Measurements from ENCODE around the gene SYNGAP1. TPM values are rescaled to one million over a fixed set of nuclear protein-coding genes. Genes with fewer than 3 reads are reported as not detected.

SYNGAP1 gene
- polyA plus RNA-seq, 1 of the 3 experiments (the other 2 are of a cell fraction), result 8.8 TPM

- no peak for TF ChIP-seq EZH2phosphoT487 (IDR thresholded peaks at IDR 0.05; ENCODE audit: borderline replicate concordance, low read depth)
- TF ChIP-seq YY1 (IDR thresholded peaks at IDR 0.05; ENCODE audit: low read depth), result no peak
- peak; percentile 66 for TF ChIP-seq POLR2AphosphoS5 (IDR thresholded peaks at IDR 0.05; ENCODE audit: low read depth, low read length)
- TF ChIP-seq EP300 (IDR thresholded peaks at IDR 0.05; ENCODE audit: borderline replicate concordance in 1 of 2, low read depth in 1 of 2, low read length in 1 of 2), result no peak
These were observed 5.2 kb downstream of the SYNGAP1 start (continued) for GRCh38 chr6:33424855-33425667.

DNA sequence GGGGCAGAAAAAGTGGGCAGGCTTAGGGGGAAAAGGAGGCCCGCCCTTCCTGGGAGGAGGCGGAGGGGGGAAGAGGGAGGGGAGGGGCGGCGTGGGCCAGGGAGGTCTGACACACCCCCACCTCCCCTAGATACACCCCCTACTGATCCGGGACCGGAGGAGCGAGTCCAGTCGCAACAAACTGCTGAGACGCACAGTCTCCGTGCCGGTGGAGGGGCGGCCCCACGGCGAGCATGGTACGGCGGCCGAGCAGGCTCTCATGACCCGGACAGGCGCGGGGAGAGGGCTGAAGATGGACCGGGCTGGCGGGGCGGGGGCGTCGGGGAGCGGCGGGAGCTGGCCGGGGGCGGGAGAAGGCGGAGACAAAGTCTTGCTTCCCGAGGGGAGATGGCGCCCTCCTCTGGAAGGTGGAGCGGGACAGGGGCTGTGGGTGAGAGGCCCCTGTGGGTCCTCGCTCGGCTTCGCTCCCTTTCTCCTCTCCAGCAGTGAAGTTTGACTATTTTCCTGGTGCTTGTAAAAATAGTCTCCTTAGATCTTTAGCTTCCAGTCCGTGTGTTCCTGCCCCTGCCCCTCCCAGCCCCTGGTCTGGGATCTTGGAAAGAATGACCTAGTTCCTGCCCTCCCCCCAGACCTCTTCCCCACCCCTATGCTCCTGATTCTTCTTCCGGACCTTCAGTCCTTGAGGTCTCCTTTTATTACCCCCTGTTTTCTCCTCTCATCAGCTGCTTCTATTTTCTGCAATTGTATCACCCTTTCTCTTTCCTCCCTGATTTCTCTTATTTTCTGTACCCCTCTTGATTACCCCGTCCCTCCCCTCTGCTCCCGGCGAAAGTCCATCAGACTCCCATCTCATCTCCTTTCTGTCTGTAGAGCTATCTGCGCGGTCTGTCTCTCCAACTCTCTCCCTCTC is 6.1 kb downstream of the SYNGAP1 start:
- 2% methylated on average over 28 of the region's 43 CpGs for WGBS (ENCODE audit: low lambda C conversion rate)
- POLR2A ChIA-PET, result interaction anchor here (0.6 to 1.3 kb wide), 3 partner anchors 28 to 185 kb away, joined by 3 read pairs; partner anchors contain the start of genes B3GALT4 and ZBTB9
- Histone ChIP-seq H3K4me2 (peak overlapping the region; percentile 93), H3K36me3 (replicated peaks in 1 of 2; ENCODE audit: control insufficient read depth in 1 of 2, insufficient read depth in 2 of 2, low read length in 1 of 2) (no peaks in the 10 kb centered on the region), H2AFZ (ENCODE audit: low read depth) (peak overlapping the region; percentile 75; the same call in 1 of the 2 replicates), H3K4me3 (ENCODE audit: low read depth in 2 of 2, low read length in 1 of 2) (peak overlapping the region; percentile 54 to 72), H3K79me2 (ENCODE audit: insufficient read depth) (peaks cover 33% of the 10 kb centered on the region), H4K20me1 (ENCODE audit: insufficient read depth) (no peaks in the 10 kb centered on the region; the same call in 1 of the 2 replicates), H3K27ac (ENCODE audit: low read depth in 2 of 2, low read length in 1 of 2) (peak overlapping the region; percentile 89 to 90), H3K9me2 (no peaks in the 10 kb centered on the region), H3K9ac (peak overlapping the region; percentile 89), H3F3A (replicated peaks; ENCODE audit: insufficient read depth) (peaks cover 23% of the 10 kb centered on the region), H3K9me3 (no peaks in the 10 kb centered on the region), H3K27me3 (ENCODE audit: insufficient read depth) (no peaks in the 10 kb centered on the region), H3K4me1 (ENCODE audit: control insufficient read depth in 1 of 2, insufficient read depth in 2 of 2, low read depth in 1 of 2, low read length in 1 of 2) (peaks cover 25 to 48% of the 10 kb centered on the region in 2 experiments)
- TF ChIP-seq TAF1 (IDR thresholded peaks at IDR 0.05; ENCODE audit: borderline replicate concordance, low read depth, low read length) (peak; percentile 17; the same call in 1 of the 2 replicates), SMC3 (IDR thresholded peaks at IDR 0.05; ENCODE audit: low read depth, low read length) (peak; percentile 40), GABPA (IDR thresholded peaks at IDR 0.05; ENCODE audit: low read depth) (peak; percentile 5; the same call in 1 of the 2 replicates), FOXJ3 (CRISPR knock-in tag; IDR thresholded peaks at IDR 0.05) (no peak), FOXM1 (IDR thresholded peaks at IDR 0.05; ENCODE audit: low read depth) (no peak), CTCF (IDR thresholded peaks at IDR 0.05) (peak; percentile 71), NFIC (IDR thresholded peaks at IDR 0.05; ENCODE audit: borderline replicate concordance) (no peak), CHD2 (IDR thresholded peaks at IDR 0.05; ENCODE audit: low read length, partially characterized antibody) (peak; percentile 17), RAD21 (IDR thresholded peaks at IDR 0.05; ENCODE audit: low read length) (peak; percentile 65), TEAD4 (IDR thresholded peaks at IDR 0.05; ENCODE audit: borderline replicate concordance, insufficient read depth) (no peak), POLR2AphosphoS5 (IDR thresholded peaks at IDR 0.05; ENCODE audit: low read depth, low read length) (peak; percentile 66; the same call in 1 of the 2 replicates), MAX (IDR thresholded peaks at IDR 0.05; ENCODE audit: low read depth) (peak; percentile 93), RXRA (IDR thresholded peaks at IDR 0.05; ENCODE audit: borderline replicate concordance, low read depth) (no peak), PBX3 (IDR thresholded peaks at IDR 0.05) (0 out of 2 replicates have a peak, but pooled peaks have one; percentile 18)
- peak; percentile 94 for DNase-seq
- CTCF ChIA-PET, result interaction anchor here (0.5 to 2.7 kb wide), 27 partner anchors 8 to 164 kb away, joined by 3 to 22 read pairs (median 4); partner anchors contain the start of genes B3GALT4, CUTA, PFDN6 and WDR46

All from SK-N-SH (cell line).